HG03342 (cell line): ENCODE measurements around the gene SURF6.

Experiments
- ATAC-seq: cut with Tn5 transposase; IDR thresholded peaks from one replicate; pipeline ENCODE4 v1.9.1; 2021; ENCODE audit warnings: mild to moderate bottlenecking, moderate library complexity; ENCODE audit not compliant: unreplicated experiment

Gene SURF6

DNA sequence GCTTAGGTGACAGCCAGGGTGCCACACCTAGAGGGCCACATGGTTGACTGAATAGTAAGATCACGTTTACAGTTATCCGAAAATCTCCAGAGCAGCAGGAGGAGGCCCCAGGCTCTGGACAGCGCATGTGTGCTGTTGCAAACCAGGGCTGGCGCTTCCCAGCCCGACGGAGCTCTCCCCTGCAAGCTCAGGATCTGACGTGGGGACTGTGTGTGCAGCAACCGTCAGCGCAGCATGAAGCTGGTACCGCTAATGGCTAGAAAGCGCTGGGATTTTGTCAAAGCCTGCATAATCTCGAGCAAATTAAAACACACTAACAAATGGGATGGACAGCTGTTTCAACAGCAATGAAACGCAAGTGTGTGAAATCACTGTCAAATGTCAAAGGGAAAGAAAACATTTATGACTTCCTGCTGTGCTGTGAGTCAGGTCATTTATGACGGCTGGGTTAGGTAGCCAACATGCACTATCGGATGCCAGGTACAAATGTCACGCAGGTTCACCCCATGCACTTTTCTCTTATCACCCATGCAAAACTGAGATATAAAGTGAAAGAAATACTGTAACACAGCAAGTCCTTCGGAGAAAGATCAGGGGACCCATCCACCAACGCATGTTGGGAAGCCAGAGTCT, 32.4 kb upstream of the SURF6 start:
- no peak for ATAC-seq

DNA sequence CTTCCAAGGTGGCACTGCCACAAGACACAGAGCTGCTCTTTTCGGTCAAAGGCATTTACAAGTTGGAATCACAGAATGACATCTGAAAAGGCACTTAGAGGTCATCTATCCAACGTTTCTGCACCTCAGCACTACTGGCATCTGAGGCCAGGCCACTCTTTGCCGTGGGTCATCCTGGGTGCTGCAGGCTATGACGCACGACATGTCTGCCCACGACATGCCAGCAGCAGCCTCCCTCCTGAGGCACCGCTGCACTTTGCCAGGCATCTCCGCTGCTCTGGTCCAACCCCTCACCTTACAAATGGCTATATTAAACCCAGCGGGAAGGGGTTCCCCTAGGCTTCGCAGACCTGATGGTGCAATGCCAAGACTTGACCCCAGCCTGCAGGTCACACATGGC, 31.8 kb upstream of the SURF6 start:
- ATAC-seq, result no peak

- ATAC-seq, result no peak
These were observed 31.2 kb upstream of the SURF6 start for GRCh38 chr9:133367221-133367620.

GRCh38 chr9:133366435-133366834, 30.4 kb upstream of the SURF6 start:
- no peak for ATAC-seq

DNA sequence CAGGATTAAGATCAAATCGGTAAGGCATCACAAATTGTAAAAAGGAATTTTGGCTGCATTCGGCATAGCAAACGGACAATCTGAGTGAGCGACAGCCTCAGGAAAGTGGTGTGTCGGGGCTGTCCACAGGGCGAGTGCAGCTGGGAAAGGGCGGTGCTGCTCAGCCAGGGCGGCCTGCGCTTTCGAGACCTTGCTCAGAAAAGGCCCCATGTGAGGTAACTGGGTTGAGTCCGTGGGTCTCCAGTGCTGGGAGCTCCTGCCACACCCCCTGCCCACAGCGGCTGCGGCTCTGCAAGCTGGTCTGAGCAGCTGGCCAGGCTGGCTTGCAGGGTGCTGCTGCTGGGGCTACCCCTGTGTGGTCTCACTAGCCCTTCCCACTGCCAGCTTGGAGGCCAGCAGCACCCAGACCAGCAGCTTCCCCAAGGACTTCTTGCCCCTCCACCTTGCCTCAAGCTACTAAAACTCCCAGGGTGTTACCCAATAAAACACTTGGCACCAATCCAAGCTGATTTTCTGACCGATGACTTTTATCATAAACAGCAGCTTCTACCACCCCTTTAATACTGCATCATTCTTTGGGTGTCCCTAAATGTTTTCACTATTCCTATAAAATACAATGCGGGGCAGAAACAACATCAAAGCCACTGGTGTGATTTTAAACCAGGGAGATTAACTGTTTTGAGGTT, 26.5 kb upstream of the SURF6 start:
- ATAC-seq, result no peak

GRCh38 chr9:133361507-133362092, 25.6 kb upstream of the SURF6 start:
- ATAC-seq, result no peak

DNA sequence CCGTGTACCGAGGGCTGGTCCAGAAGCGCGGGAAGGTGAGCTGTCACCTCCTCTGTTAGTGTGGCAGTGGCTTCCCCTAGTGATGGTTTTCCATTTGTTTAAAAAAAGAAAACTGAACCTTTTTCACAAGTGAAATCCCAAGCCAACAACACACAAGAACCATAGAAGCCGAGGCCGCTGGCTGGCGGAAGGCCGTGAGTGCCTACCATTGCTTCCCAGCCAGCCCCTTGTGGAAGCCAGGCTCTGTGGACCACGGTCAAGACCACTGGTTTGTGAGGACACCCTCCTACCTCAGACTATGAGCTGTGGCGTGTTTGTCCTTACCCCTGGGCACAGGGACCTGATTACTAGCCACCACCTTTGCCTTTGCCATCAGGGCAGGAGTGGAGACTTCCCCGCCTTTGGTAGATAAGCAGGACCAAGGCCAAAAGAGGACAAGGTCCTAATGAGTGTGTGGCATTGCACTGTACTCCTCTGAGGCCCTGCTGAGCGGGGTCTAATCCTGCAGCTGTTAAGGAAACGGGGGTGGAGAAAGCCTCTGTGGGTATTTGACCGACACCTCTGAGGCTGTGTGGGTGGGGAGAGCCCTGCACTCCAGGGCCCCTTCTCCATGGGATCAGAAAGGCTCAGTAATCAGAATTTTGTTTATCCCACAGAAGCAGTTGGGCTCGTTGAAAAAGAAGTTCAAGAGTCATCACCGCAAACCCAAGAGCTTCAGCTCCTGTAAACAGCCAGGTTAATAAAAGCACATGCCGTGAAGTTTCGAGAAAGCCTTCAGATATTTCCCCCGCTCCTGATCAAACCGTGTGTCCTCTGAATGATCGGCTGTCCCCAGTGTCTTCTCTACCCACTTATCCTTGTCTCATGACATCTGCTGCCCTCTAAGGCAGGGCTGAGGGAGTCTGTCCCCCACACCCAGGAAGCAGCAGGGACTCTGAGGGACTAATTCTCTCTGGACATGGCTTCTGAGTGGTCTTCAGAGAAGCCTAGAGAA, 24.7 kb upstream of the SURF6 start:
- no peak for ATAC-seq

DNA sequence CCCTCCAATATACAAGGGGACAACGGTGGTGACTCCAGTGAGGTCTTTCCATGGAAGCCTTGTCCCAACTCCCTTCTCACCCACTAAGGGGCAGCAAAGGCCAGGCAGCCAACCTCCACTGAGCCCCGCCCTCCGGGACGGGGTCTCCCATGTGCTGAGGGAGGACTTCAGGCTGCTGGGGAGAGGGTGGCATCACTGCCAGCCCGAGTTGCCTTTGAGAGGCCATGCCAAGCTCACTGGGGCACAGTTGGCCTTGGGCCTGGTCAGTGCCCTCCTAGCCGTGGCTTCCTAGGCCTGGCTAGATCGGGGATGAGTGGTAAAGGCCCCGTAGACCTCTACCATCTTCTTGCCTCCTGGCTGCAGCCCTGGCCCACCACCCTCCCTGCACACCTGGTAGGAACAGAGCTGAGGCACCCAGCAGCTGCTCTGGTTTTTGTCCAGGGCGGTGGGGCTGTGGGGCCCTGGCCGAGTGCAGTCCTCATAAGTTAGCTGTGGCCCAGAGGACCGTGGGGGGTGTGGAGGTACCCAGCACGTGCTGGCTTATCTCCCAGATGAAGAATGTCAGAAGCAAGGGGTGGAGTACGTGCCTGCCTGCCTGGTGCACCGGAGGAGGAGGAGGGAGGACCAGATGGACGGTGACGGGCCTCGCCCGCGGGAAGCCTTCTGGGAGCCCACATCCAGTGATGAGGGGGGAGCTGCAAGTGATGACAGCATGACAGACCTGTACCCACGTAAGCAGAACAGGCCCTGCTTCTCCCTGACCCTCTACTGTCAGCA, 23.6 kb upstream of the SURF6 start:
- no peak for ATAC-seq

- no peak for ATAC-seq
These were observed 21.7 kb upstream of the SURF6 start for GRCh38 chr9:133357656-133358055.

- ATAC-seq, result peak; percentile 64
These were observed 20.6 kb upstream of the SURF6 start, which contains the start of the genes SURF1 and SURF2 for GRCh38 chr9:133356391-133357091. SURF1 (minus strand) TSS chr9:133356487; CDS start chr9:133356453, 34 bp downstream. SURF2 (plus strand) TSS chr9:133356550; CDS start chr9:133356593, 43 bp downstream.

DNA sequence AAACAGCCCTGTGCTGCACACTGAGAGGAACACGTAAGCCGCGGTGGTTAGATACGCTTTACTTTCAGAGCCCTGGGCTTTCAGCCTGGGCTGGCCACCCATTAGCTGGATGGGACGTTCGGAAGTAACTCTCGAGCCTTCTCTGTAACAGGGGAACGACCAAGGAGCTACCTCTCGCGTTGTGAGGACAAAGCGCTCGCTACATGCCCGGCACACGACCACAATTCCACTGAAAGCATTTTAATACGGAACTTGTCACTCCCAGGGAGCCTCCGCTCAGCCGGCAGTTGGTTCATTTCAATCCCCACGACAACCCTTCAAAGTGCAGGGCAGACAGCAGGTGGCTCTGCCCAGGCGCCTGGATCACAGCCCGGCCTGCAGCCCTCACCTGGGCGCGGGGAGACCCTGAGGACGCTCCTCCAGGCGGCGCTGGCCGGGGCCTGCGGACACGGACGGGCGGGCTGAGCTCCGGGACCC, 19.9 kb upstream of the SURF6 start:
- peak; percentile 27 for ATAC-seq

DNA sequence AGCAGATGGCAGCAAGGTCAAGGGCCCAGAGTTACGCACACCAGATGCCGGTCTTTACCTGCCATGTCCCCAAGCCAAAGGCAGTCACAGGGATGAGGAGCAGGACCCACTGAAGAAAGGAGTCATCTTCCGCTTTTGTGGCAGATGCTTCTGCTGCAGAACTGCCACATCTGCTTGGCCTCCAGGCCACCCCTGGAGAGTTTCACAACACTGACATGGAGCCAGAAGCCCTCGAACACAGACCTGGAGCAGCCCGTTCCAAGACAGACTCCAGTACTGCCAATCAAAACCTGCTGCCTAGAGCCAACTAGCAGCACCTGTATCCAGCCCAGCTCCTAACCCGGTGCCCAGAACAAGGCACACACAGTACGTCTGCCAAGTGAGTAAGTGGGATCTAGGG, 18.8 kb upstream of the SURF6 start:
- no peak for ATAC-seq

GRCh38 chr9:133353548-133353947, 17.6 kb upstream of the SURF6 start:
- no peak for ATAC-seq

DNA sequence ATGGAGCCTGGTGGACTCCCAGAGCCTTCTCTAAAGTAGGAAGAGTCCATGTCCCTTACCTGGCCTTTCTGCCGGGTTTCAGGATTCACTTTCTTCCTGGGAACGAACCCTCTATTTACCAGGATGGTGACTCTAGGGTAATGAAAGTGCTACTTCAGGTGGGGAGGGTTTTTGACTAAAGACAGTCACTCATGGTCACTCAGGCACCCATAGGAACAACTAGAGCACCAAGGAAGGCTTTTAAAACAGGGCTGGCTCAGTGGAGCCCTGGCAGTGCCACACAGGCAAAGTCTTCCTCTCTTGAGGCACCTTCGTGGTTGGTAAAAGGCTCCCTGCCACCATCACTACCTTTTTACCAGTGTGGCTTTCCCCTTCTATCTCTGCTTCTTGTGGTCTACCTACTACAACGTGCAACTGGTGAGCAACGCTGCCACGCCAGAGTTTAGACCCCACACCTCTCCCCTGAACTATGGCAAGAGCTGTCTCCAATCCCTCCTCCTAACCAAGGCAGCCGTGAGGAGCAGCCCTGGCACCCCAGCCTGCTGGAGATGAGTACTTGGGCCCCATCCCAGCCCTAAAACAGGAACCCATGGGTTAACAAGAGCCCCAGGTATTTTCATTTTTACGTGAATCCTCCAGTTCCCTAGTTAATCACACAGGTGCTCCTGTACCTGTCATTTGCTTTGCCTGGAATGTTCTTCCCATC, 16.8 kb upstream of the SURF6 start:
- ATAC-seq, result no peak

DNA sequence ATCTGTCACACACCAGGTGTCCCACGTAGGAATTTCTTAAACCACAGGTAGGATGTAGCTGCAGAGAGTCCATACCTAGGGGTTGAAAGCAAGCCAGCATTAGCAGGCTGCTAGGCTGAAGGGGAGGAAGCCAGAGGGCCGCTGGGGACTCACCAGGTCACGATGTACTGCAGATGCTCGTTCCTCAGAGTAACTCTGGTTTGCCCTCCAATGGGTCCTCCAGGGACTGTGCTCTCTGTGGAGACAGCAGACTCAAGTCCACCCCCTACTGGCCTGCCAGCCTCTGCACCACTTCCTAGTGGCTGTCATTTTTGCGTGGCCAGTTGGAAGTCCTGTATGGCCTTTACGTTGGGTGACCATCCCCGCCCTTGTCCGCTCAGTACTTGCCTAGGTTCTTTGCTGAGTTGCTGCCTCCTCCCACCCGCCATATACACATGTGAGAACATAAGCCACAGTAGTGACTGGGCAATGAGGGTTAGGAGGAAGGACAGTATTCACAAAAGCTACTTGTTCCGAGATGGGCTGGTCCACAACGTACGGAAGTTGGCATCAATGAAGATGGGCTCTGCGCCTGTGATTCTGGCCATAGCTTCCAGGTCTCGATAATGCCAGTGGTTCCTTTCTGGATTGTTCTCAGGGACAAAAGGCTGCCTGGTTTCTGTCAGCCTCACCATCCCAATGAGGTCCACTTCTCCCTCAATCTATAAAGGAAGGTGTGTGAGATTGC, 16.1 kb upstream of the SURF6 start:
- no peak for ATAC-seq

- ATAC-seq, result no peak
These were observed 15.5 kb upstream of the SURF6 start for GRCh38 chr9:133351526-133351907.

DNA sequence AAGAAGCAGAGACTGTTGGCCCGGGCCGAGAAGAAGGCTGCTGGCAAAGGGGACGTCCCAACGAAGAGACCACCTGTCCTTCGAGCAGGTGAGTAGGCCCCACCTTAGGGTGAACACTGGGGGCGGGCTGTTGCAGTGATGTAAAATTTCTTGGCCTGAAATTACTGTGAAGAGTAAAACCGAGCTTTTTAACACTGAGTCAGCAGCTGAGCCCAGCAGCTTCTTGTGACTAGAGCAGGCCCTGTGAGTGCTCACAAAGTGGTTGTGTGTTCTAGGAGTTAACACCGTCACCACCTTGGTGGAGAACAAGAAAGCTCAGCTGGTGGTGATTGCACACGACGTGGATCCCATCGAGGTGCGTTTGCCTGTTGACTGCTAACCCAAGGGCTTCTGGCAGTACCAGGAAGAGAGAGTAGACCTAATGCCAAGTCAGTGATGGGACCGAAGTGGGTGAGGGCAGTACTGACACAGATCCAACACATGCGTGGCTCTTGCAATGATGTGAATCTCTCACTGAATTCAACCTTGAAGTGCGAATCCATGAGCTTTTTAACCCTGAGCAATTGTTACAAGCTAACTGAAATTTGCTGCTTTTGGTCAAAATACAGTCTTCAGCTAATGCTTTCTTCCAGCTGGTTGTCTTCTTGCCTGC, 14.1 kb upstream of the SURF6 start:
- ATAC-seq, result no peak
